K562 (cell line): ENCODE data around the gene DPP10. TPM values are rescaled to one million over a fixed set of nuclear protein-coding genes. Genes with fewer than 3 reads are reported as not detected.

Experiments
- ATAC-seq: fragments of 200-7000 bp; cut with Tn5 transposase; 3 replicates; pipeline ENCODE4 v1.9.1; 2020; ENCODE audit warnings: moderate library complexity
- BruUV-seq: library from RNA; stranded (reverse); fragments of 400-500 nt; replicated peaks from 2 replicates; lab custom pipeline; 2021; lab: Mats Ljungman, UMichigan
- CTCF ChIA-PET: fragments of 300-600 bp; formaldehyde crosslinking; extraction: SDS; loops from one replicate; lab custom pipeline; 2021; ENCODE audit warnings: low intra/inter-chr PET ratio; lab: Yijun Ruan, JAX
- POLR2A ChIA-PET: fragments of 300-600, 350-650 bp; sonication (Branson Sonifier 250); formaldehyde crosslinking; extraction: SDS; loops from one replicate; lab custom pipeline; 2021; ENCODE audit warnings: antibody characterized with exemption, inconsistent platforms; lab: Yijun Ruan, JAX
- DNase-seq, 4 experiments: peaks; one replicate each; pipeline versions ENCODE4 v3.0.0 to v3.0.0-alpha.2; 2011 to 2018; ENCODE audit warnings: low spot score in 3 of 4, mixed read lengths in 3 of 4; ENCODE audit errors: extremely low read depth in 1 of 4
- FAIRE-seq: peaks from 2 replicates; lab custom pipeline; 2011; peaks lifted over from hg19 to GRCh38; lab: Jason Lieb, UNC
- H2AFZ ChIP-seq: 2 replicates; pipeline ENCODE4 v1.6.0; 2011; ENCODE audit warnings: low read depth, low read length, control low read depth, inconsistent platforms
- H3K27ac ChIP-seq: fragments of 200-600 bp; 3 replicates; pipeline ENCODE4 v1.8.0; 2011; ENCODE audit warnings: low read depth, mild to moderate bottlenecking, control low read depth, inconsistent platforms, low read length, moderate library complexity, mixed read lengths; ENCODE audit errors: extremely low read depth
- H3K27me3 ChIP-seq, 2 experiments: fragments of 300-600 bp in 1 of 2; 2 replicates in 1 of 2; 3 replicates in 1 of 2; pipeline versions ENCODE4 v1.6.0 to v1.8.0; 2011; ENCODE audit warnings: inconsistent platforms in 2 of 2, low read length in 2 of 2, mild to moderate bottlenecking in 1 of 2, mixed read lengths in 1 of 2, moderate library complexity in 1 of 2; ENCODE audit not compliant: control insufficient read depth in 2 of 2, insufficient read depth in 2 of 2
- H3K36me3 ChIP-seq: fragments of 300-600 bp; 3 replicates; pipeline ENCODE4 v1.8.0; 2011; ENCODE audit warnings: mild to moderate bottlenecking, low read length, inconsistent platforms; ENCODE audit not compliant: control insufficient read depth, insufficient read depth
- H3K4me1 ChIP-seq, 2 experiments: fragments of 200-600 bp in 1 of 2; replicated peaks in 1 of 2; 2 replicates in 1 of 2; 3 replicates in 1 of 2; pipeline versions ENCODE4 v1.5.1 to v1.8.0; 2011; ENCODE audit warnings: inconsistent platforms in 2 of 2, low read length in 2 of 2, mild to moderate bottlenecking in 1 of 2, mixed read lengths in 1 of 2, moderate library complexity in 1 of 2; ENCODE audit not compliant: control insufficient read depth in 2 of 2, insufficient read depth in 2 of 2
- H3K4me2 ChIP-seq: 2 replicates; pipeline ENCODE4 v1.6.1; 2011; ENCODE audit warnings: low read length, control low read depth, inconsistent platforms, mixed read lengths; ENCODE audit not compliant: insufficient read depth
- H3K4me3 ChIP-seq: fragments of 200-600 bp; sonication (generic), shearing (Covaris generic); 2 replicates; pipeline ENCODE4 v1.5.1; 2016; ENCODE audit warnings: control low read depth, inconsistent platforms
- H3K79me2 ChIP-seq: fragments of 200-600 bp; 3 replicates; pipeline ENCODE4 v1.8.0; 2011; ENCODE audit warnings: low read length, inconsistent platforms; ENCODE audit not compliant: control insufficient read depth, insufficient read depth
- H3K9ac ChIP-seq, 2 experiments: 2 replicates each; pipeline versions ENCODE4 v1.6.0 to v1.6.1; 2011; ENCODE audit warnings: low read depth in 2 of 2, low read length in 2 of 2, control low read depth in 1 of 2, inconsistent platforms in 1 of 2, mild to moderate bottlenecking in 1 of 2, mixed read lengths in 1 of 2; ENCODE audit not compliant: insufficient read depth in 1 of 2
- H3K9me1 ChIP-seq: one replicate; pipeline ENCODE4 v1.6.0; 2011; ENCODE audit warnings: inconsistent platforms, mild to moderate bottlenecking, low read length, moderate library complexity; ENCODE audit not compliant: control insufficient read depth, insufficient read depth
- H3K9me3 ChIP-seq: replicated peaks from 2 replicates; pipeline ENCODE4 v1.5.1; 2011; ENCODE audit warnings: low read depth, low read length, inconsistent platforms; ENCODE audit not compliant: control insufficient read depth, insufficient read depth
- H4K20me1 ChIP-seq: replicated peaks from 2 replicates; pipeline ENCODE4 v1.6.1; 2011; ENCODE audit warnings: low read length, inconsistent platforms, mixed read lengths; ENCODE audit not compliant: control insufficient read depth, insufficient read depth
- CSDE1 ChIP-seq, 2 experiments: fragments of 450-650 bp; IDR thresholded peaks; 2 replicates each; pipeline ENCODE4 v1.6.1; 2016; ENCODE audit warnings: mild to moderate bottlenecking in 1 of 2
- MTA2 ChIP-seq: fragments of 450-650 bp; IDR thresholded peaks from 2 replicates; pipeline ENCODE4 v1.6.1; 2016; ENCODE audit warnings: low read depth
- RBM17 ChIP-seq: fragments of 200-400 bp; formaldehyde crosslinking; IDR thresholded peaks from 2 replicates; pipeline ENCODE4 v1.6.1; 2017; ENCODE audit warnings: low read depth, mild to moderate bottlenecking, low read length, borderline replicate concordance
- VEZF1 ChIP-seq: fragments of 200-800 bp; sonication (Bioruptor generic); IDR thresholded peaks from 2 replicates; pipeline ENCODE4 v1.6.1; 2017; ENCODE audit warnings: missing genetic modification characterization, missing compliant biosample characterization
- ZNF445 ChIP-seq: fragments of 250-450 bp; sonication (Bioruptor Pico); IDR thresholded peaks from 2 replicates; pipeline ENCODE4 v1.4.0; 2020; ENCODE audit warnings: low read depth, mild to moderate bottlenecking, moderate library complexity
- WGBS: fragments of 100-300 bp; shearing (Covaris generic); methylation state at CpG from one replicate; pipeline ENCODE4 v1.1.6; 2016; ENCODE audit warnings: low coverage, mixed read lengths; ENCODE audit not compliant: insufficient coverage; ENCODE audit errors: missing lambda C conversion rate; 5-methylcytosine and 5-hydroxymethylcytosine counted together
- in situ Hi-C: fragments of 300-500 bp; cut with MboI; formaldehyde crosslinking; loops from 4 replicates; pipeline ENCODE4 v1.15.0; 2018; ENCODE audit warnings: inconsistent platforms, mixed read lengths
- intact Hi-C: fragments of 100-400 bp; cut with micrococcal nuclease; formaldehyde crosslinking; loops from 2 replicates; pipeline ENCODE4 v1.14.2; 2022
- polyA plus RNA-seq, 8 experiments: library from polyadenylated mRNA; depleted of rRNA in 4 of 8; stranded (reverse) in 5 of 8; unstranded in 3 of 8; fragments of >200 nt; fragmentation: Nextera tagmentation in 2 of 8; fragmentation: Illumina TruSeq in 1 of 8; extraction: Ambion mirVana in 2 of 8; extraction: Trizol in 1 of 8; gene quantifications; 2 replicates each; pipeline versions ENCODE4 v1.2.1 to v1.2.3, GENCODE V29; 2011 to 2014; ENCODE audit warnings: inconsistent platforms in 1 of 8, missing spikeins in 1 of 8
- total RNA-seq, 7 experiments: library from RNA; depleted of rRNA in 6 of 7; stranded (reverse); fragments of >200 nt in 6 of 7; fragmentation: Illumina TruSeq in 2 of 7; extraction: Trizol in 2 of 7; gene quantifications; 2 replicates each; pipeline versions ENCODE4 v1.2.1 to v1.2.3, GENCODE V29; 2011 to 2021; ENCODE audit warnings: low replicate concordance in 1 of 7
- TF ChIP-seq, protein P1 (sequence below): fragments of 200-800 bp; sonication (Bioruptor generic); IDR thresholded peaks from 2 replicates; pipeline ENCODE4 v1.6.1; 2017; ENCODE audit warnings: missing genetic modification characterization, missing compliant biosample characterization

The DPP10 gene
- total and polyA plus RNA-seq, 9 of the 15 experiments (the other 6 are each of a cell fraction or from before 2014, with no cell fraction given), result not detected

DNA sequence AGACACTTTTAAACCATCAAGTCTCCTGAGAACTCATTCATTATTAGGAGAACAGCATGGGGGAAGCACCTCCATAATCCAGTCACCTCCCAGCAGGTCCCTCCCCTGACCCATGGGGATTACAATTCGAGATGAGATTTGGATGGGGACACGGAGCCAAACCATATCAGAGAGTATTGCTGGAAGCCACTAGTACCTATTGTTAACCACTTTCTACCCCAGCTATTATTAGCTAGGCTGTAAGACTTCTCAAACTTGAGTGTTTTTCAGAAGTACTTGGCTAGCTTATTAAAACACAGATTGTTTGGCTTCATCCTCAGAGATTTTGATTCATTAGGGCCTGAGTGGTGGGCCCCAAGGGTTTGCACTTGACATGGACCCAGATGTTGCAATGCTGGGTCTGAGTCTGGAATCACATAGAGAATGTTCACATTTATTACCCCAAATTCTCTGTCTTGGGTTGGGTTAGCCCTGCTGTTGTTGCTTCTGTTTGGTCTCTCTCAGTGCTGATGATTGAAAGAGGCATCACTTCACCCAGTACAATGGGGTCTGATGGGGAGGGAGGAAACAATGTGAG is 506.9 kb downstream of the DPP10 start:
- 0% methylated on average over 2 of the region's 2 CpGs for WGBS

More for the DNA sequence above, 506.9 kb downstream of the DPP10 start:
- CTCF ChIA-PET, result no interaction called here
- no peaks in the 10 kb centered on the region for H3K36me3 ChIP-seq
- in situ Hi-C loops, result no loop called here
- H3K9me1 ChIP-seq, result no peaks in the 10 kb centered on the region
- no peak overlapping the region for H3K4me2 ChIP-seq
- no peaks in the 10 kb centered on the region for H3K9me3 ChIP-seq
- H3K79me2 ChIP-seq, result no peaks in the 10 kb centered on the region
- intact Hi-C loops, result no loop called here
- no peaks in the 10 kb centered on the region for H4K20me1 ChIP-seq
- no peak for ATAC-seq
- no peak overlapping the region for H3K27ac ChIP-seq
- no peak overlapping the region for H3K4me3 ChIP-seq
- no peak for FAIRE-seq
- no peak for TF ChIP-seq RBM17
- TF ChIP-seq CSDE1 (IDR thresholded peaks at IDR 0.05), result no peak
- no peak for TF ChIP-seq VEZF1 (CRISPR knock-in tag)
- TF ChIP-seq MTA2, result no peak
- no peak for TF ChIP-seq ZNF445 (CRISPR knock-in tag)
- TF ChIP-seq, protein P1, sequence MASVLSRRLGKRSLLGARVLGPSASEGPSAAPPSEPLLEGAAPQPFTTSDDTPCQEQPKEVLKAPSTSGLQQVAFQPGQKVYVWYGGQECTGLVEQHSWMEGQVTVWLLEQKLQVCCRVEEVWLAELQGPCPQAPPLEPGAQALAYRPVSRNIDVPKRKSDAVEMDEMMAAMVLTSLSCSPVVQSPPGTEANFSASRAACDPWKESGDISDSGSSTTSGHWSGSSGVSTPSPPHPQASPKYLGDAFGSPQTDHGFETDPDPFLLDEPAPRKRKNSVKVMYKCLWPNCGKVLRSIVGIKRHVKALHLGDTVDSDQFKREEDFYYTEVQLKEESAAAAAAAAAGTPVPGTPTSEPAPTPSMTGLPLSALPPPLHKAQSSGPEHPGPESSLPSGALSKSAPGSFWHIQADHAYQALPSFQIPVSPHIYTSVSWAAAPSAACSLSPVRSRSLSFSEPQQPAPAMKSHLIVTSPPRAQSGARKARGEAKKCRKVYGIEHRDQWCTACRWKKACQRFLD, result no peak
- TF ChIP-seq, all 486 proteins: peak for 0
- BruUV-seq, result no TSS peak
- POLR2A ChIA-PET, result no interaction called here
- DNase-seq, result no peak
- Histone ChIP-seq H2AFZ (no peak overlapping the region), H3K9ac (no peak overlapping the region), H3K27me3 (no peaks in the 10 kb centered on the region), H3K4me1 (no peaks in the 10 kb centered on the region)
